ENCODE measurements around the gene SLC17A4. TPM values are rescaled to one million over a fixed set of nuclear protein-coding genes. Genes with fewer than 3 reads are reported as not detected.

SLC17A4 gene
- total and polyA plus RNA-seq, 2 donors (not counting 3 experiments of a cell fraction or from before 2014, with no cell fraction given) = not detected

DNA sequence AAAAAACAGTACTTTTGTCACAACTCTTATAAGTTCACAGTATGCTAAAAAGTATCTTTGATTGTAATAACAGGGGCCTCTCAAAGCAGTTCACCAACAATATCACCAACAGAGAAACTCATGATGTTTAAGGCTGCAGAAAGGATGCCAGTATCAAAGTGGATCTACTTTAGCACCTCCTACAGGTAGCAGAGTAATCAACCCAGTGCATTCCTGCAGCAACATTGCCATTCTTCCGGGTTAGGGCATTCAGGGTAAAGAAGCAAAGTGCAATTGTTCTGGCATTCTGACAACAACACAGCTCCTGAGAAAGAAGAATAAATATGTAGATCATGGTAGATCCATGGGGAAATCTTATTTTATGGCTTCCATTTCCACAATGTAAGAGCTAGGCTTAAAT lies 7.6 kb upstream of the SLC17A4 start:
- no peak for TF ChIP-seq POLR2AphosphoS5 (IDR thresholded peaks at IDR 0.05; ENCODE audit: insufficient read depth, low read depth, low read length)
- TF ChIP-seq GATA2 (IDR thresholded peaks at IDR 0.05; ENCODE audit: insufficient read depth, insufficient read length, low read depth, low read length) = no peak
- TF ChIP-seq, protein P1, sequence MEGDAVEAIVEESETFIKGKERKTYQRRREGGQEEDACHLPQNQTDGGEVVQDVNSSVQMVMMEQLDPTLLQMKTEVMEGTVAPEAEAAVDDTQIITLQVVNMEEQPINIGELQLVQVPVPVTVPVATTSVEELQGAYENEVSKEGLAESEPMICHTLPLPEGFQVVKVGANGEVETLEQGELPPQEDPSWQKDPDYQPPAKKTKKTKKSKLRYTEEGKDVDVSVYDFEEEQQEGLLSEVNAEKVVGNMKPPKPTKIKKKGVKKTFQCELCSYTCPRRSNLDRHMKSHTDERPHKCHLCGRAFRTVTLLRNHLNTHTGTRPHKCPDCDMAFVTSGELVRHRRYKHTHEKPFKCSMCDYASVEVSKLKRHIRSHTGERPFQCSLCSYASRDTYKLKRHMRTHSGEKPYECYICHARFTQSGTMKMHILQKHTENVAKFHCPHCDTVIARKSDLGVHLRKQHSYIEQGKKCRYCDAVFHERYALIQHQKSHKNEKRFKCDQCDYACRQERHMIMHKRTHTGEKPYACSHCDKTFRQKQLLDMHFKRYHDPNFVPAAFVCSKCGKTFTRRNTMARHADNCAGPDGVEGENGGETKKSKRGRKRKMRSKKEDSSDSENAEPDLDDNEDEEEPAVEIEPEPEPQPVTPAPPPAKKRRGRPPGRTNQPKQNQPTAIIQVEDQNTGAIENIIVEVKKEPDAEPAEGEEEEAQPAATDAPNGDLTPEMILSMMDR (IDR thresholded peaks at IDR 0.05; ENCODE audit: extremely low read depth in 1 of 2, insufficient read depth in 1 of 2, low read depth in 1 of 2, low read length in 2 of 2) = no peak
- no peak for TF ChIP-seq POLR2A (IDR thresholded peaks at IDR 0.05; ENCODE audit: low read depth, low read length)
- TF ChIP-seq JUN (IDR thresholded peaks at IDR 0.05; ENCODE audit: borderline replicate concordance, insufficient read depth, insufficient read length, low read depth) = no peak
- TF ChIP-seq MYC (IDR thresholded peaks at IDR 0.05; ENCODE audit: low read depth, low read length) = no peak
- no peak for TF ChIP-seq FOS (IDR thresholded peaks at IDR 0.05; ENCODE audit: borderline replicate concordance, insufficient read depth, low read length)
- TF ChIP-seq MAX (IDR thresholded peaks at IDR 0.05; ENCODE audit: insufficient read depth, insufficient read length) = no peak
- TF ChIP-seq EZH2 (IDR thresholded peaks at IDR 0.05; ENCODE audit: borderline replicate concordance, low read depth, low read length, severe bottlenecking) = no peak
- ChIA-PET CTCF (interaction anchor here (1.1 to 1.4 kb wide), 3 partner anchors 11 to 20 kb away, joined by 3 to 4 read pairs (median 3); no protein-coding TSS in a partner anchor), POLR2A (no interaction called here)
- H3K27ac ChIP-seq (ENCODE audit: insufficient read depth, low read depth, low read length) = no peak overlapping the region
- no peak overlapping the region for H2AFZ ChIP-seq (ENCODE audit: low read depth, low read length)
- no peaks in the 10 kb centered on the region for H3K36me3 ChIP-seq (ENCODE audit: control insufficient read depth in 2 of 2, extremely low read depth in 1 of 2, insufficient read depth in 2 of 2, low read length in 2 of 2)
- no peak overlapping the region for H3K9ac ChIP-seq (replicated peaks; ENCODE audit: extremely low read depth, insufficient read depth, low read length)
- DNase-seq (ENCODE audit: low read depth, low spot score) (no peak), FAIRE-seq (no peak)
- H4K20me1 ChIP-seq (replicated peaks; ENCODE audit: control insufficient read depth, extremely low read depth, insufficient read depth, low read length) = no peaks in the 10 kb centered on the region
- dilution Hi-C loops (cut with MboI; ENCODE audit: extremely low pct_ligation_motif_present, low sequenced_read_pairs) (no loop called here), intact Hi-C loops (cut with micrococcal nuclease) (no loop called here)
- no peak overlapping the region for H3K4me2 ChIP-seq (ENCODE audit: insufficient read depth, low read length)
- no peaks in the 10 kb centered on the region for H3K79me2 ChIP-seq (ENCODE audit: control insufficient read depth, insufficient read depth, low read length)
- H3K27me3 ChIP-seq (ENCODE audit: control insufficient read depth in 2 of 2, insufficient read depth in 2 of 2, low read length in 2 of 2) = peaks cover 0 to 2% of the 10 kb centered on the region in 2 experiments
- H3K9me1 ChIP-seq (replicated peaks; ENCODE audit: control insufficient read depth, extremely low read depth, insufficient read depth, low read length) = no peaks in the 10 kb centered on the region
- no peaks in the 10 kb centered on the region for H3K9me3 ChIP-seq (replicated peaks; ENCODE audit: control insufficient read depth, insufficient read depth, low read length)
- H3K4me3 ChIP-seq (replicated peaks in 1 of 3; ENCODE audit: insufficient read depth in 1 of 3, low read depth in 1 of 3, low read length in 3 of 3) = no peak overlapping the region
- no TSS peak for BruUV-seq (replicated peaks)
- H3K4me1 ChIP-seq (ENCODE audit: control insufficient read depth, extremely low read depth, insufficient read depth, low read length) = no peaks in the 10 kb centered on the region
